Measurements from ENCODE around the gene WNT16. TPM values are rescaled to one million over a fixed set of nuclear protein-coding genes. Genes with fewer than 3 reads are reported as not detected.
A peak's percentile ranks its signal among the peaks of the same experiment; 100 is the strongest.

WNT16 gene
- total and polyA plus RNA-seq, 7 experiments from 2014 or later = not detected

DNA sequence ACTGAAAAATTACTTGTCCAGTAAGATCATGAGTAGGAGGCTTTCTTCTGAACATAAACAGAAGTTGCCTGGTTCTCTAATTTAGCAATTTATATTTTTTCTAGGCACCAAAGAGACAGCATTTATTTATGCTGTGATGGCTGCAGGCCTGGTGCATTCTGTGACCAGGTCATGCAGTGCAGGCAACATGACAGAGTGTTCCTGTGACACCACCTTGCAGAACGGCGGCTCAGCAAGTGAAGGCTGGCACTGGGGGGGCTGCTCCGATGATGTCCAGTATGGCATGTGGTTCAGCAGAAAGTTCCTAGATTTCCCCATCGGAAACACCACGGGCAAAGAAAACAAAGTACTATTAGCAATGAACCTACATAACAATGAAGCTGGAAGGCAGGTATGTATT, 2.8 kb downstream of the WNT16 start:
- no peak for DNase-seq
- peaks cover 0 to 12% of the 10 kb centered on the region in 2 donors for H3K27me3 ChIP-seq (ENCODE audit: control insufficient read depth in 2 of 2, insufficient read depth in 2 of 2, low read length in 2 of 2)
- no peaks in the 10 kb centered on the region for H3K36me3 ChIP-seq (ENCODE audit: control insufficient read depth in 2 of 3, insufficient read depth in 3 of 3, low read length in 3 of 3)
- ChIA-PET POLR2A (no interaction called here), CTCF (no interaction called here)
- H3K4me3 ChIP-seq (ENCODE audit: low read length) = no peak overlapping the region
- Mint-ChIP-seq H3K4me3 (no peak overlapping the region), H3K9me3 (no peaks in the 10 kb centered on the region), H3K4me1 (peaks cover 5 to 27% (median 13%) of the 10 kb centered on the region in 7 donors), H3K27ac (no peak overlapping the region), H3K36me3 (peaks cover 0 to 6% (median 0%) of the 10 kb centered on the region in 5 donors), H3K27me3 (peaks cover 47 to 77% (median 61%) of the 10 kb centered on the region in 5 donors)
- intact Hi-C loops (cut with micrococcal nuclease) = no loop called here
- no peak for ATAC-seq
- H3K4me1 ChIP-seq (ENCODE audit: control insufficient read depth in 2 of 2, insufficient read depth in 2 of 2, low read length in 2 of 2) = peaks cover 0 to 14% of the 10 kb centered on the region in 2 donors
- no peaks in the 10 kb centered on the region for H3K9me3 ChIP-seq (ENCODE audit: control insufficient read depth in 2 of 3, low read length in 3 of 3)
- H3K27ac ChIP-seq (ENCODE audit: low read depth, low read length) = no peak overlapping the region

DNA sequence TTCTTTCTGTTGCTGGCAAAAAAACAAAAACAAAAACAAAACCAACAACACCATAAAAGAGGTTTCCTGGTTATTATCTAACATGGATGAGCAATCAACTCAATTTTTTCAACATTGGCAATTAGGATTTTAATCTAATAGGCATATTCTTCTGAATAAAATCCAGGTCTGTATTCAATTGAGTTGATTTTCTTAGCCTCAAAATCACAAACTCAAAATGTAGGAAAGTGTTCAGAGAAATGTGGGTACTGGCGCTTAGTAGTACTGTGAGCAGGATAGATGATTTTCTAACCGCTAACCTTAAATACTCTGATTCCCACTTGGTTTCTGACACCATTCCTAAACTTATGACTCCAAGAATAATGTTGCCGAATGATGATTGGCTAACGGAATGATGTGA, 5.6 kb downstream of the WNT16 start:
- CTCF ChIA-PET = no interaction called here

DNA sequence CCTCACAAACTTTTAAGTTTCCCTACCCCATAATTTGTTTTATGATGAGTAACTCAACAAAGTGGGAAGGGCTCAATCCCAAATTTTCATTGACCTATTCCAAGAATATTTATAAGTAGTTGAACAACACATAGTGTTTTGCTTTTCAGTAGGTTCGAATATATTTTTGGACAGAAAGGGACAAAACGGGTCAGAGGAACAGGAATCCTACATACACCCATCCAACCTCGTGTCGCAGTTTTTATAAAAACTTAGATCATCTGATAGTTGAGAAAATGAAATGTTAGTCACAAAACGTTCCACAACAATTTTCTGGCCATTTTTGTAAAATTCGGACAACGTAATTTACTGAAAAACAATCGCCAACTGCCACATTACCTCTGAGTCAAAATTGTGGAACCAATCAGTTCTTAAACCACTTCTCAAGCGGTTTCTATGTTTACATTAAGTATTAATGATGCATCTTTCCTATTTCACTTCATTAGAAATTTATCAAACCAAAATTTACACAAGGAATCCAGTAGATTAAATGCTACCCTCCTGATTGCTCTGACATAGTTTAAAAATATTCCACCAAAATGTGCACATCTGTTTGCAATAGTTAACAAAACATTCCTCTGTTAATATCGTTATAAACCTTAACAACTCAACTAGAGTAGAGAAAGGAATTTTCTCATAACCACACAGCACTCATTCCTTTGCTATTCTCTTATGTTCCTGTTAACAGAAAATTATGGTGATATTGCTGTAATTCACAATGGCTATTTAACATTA, 6.3 kb downstream of the WNT16 start:
- Mint-ChIP-seq H3K27ac (no peak overlapping the region), H3K4me3 (no peak overlapping the region), H3K27me3 (peaks cover 17 to 48% (median 32%) of the 10 kb centered on the region in 5 donors), H3K9me3 (no peaks in the 10 kb centered on the region), H3K4me1 (peaks cover 0 to 6% (median 5%) of the 10 kb centered on the region in 7 donors), H3K36me3 (peaks cover 0 to 3% (median 0%) of the 10 kb centered on the region in 5 donors)
- H3K4me3 ChIP-seq (ENCODE audit: low read length) = no peak overlapping the region
- no peaks in the 10 kb centered on the region for H3K9me3 ChIP-seq (ENCODE audit: control insufficient read depth in 2 of 3, low read length in 3 of 3)
- ATAC-seq = no peak
- H3K27ac ChIP-seq (ENCODE audit: low read depth, low read length) = no peak overlapping the region
- ChIA-PET CTCF (no interaction called here), POLR2A (no interaction called here)
- no peak for DNase-seq
- H3K4me1 ChIP-seq (ENCODE audit: control insufficient read depth in 2 of 2, insufficient read depth in 2 of 2, low read length in 2 of 2) = peaks cover 0 to 6% of the 10 kb centered on the region in 2 donors
- intact Hi-C loops (cut with micrococcal nuclease) = no loop called here
- H3K36me3 ChIP-seq (ENCODE audit: control insufficient read depth in 2 of 3, insufficient read depth in 3 of 3, low read length in 3 of 3) = no peaks in the 10 kb centered on the region
- peaks cover 0 to 8% of the 10 kb centered on the region in 2 donors for H3K27me3 ChIP-seq (ENCODE audit: control insufficient read depth in 2 of 2, insufficient read depth in 2 of 2, low read length in 2 of 2)

More for the DNA sequence above, 5.6 kb downstream of the WNT16 start:
- peaks cover 0 to 3% (median 0%) of the 10 kb centered on the region in 5 donors for H3K36me3 Mint-ChIP-seq
- H3K27me3 ChIP-seq (ENCODE audit: control insufficient read depth in 2 of 2, insufficient read depth in 2 of 2, low read length in 2 of 2) = peaks cover 0 to 8% of the 10 kb centered on the region in 2 donors
- H3K9me3 Mint-ChIP-seq = no peaks in the 10 kb centered on the region
- H3K4me1 Mint-ChIP-seq = peaks cover under 1 to 13% (median 7%) of the 10 kb centered on the region in 7 donors
- H3K4me3 ChIP-seq (ENCODE audit: low read length) = no peak overlapping the region
- H3K4me1 ChIP-seq (ENCODE audit: control insufficient read depth in 2 of 2, insufficient read depth in 2 of 2, low read length in 2 of 2) = peaks cover 0 to 13% of the 10 kb centered on the region in 2 donors
- no peak overlapping the region for H3K27ac Mint-ChIP-seq
- POLR2A ChIA-PET = no interaction called here
- no peak overlapping the region for H3K27ac ChIP-seq (ENCODE audit: low read depth, low read length)
- no peak overlapping the region for H3K4me3 Mint-ChIP-seq
- DNase-seq = no peak
- no peaks in the 10 kb centered on the region for H3K9me3 ChIP-seq (ENCODE audit: control insufficient read depth in 2 of 3, low read length in 3 of 3)
- H3K36me3 ChIP-seq (ENCODE audit: control insufficient read depth in 2 of 3, insufficient read depth in 3 of 3, low read length in 3 of 3) = no peaks in the 10 kb centered on the region
- H3K27me3 Mint-ChIP-seq = peaks cover 21 to 55% (median 38%) of the 10 kb centered on the region in 5 donors
- intact Hi-C loops (cut with micrococcal nuclease) = no loop called here
- no peak for ATAC-seq

GRCh38 chr7:121336579-121336978, 7.8 kb downstream of the WNT16 start:
- CTCF ChIA-PET = no interaction called here
- peaks cover 0 to 3% (median 0%) of the 10 kb centered on the region in 5 donors for H3K36me3 Mint-ChIP-seq
- H3K36me3 ChIP-seq (ENCODE audit: control insufficient read depth in 2 of 3, insufficient read depth in 3 of 3, low read length in 3 of 3) = no peaks in the 10 kb centered on the region
- ATAC-seq = no peak
- H3K4me1 ChIP-seq (ENCODE audit: control insufficient read depth in 2 of 2, insufficient read depth in 2 of 2, low read length in 2 of 2) = no peaks in the 10 kb centered on the region
- POLR2A ChIA-PET = no interaction called here
- H3K27me3 ChIP-seq (ENCODE audit: control insufficient read depth in 2 of 2, insufficient read depth in 2 of 2, low read length in 2 of 2) = peaks cover 0 to 4% of the 10 kb centered on the region in 2 donors
- no peak overlapping the region for H3K4me3 Mint-ChIP-seq
- intact Hi-C loops (cut with micrococcal nuclease) = no loop called here
- peaks cover 3 to 34% (median 20%) of the 10 kb centered on the region in 5 donors for H3K27me3 Mint-ChIP-seq
- H3K4me3 ChIP-seq (ENCODE audit: low read length) = no peak overlapping the region
- H3K27ac ChIP-seq (ENCODE audit: low read depth, low read length) = no peak overlapping the region
- no peaks in the 10 kb centered on the region for H3K9me3 ChIP-seq (ENCODE audit: control insufficient read depth in 2 of 3, low read length in 3 of 3)
- no peaks in the 10 kb centered on the region for H3K9me3 Mint-ChIP-seq
- no peaks in the 10 kb centered on the region for H3K4me1 Mint-ChIP-seq
- DNase-seq = no peak
- no peak overlapping the region for H3K27ac Mint-ChIP-seq

DNA sequence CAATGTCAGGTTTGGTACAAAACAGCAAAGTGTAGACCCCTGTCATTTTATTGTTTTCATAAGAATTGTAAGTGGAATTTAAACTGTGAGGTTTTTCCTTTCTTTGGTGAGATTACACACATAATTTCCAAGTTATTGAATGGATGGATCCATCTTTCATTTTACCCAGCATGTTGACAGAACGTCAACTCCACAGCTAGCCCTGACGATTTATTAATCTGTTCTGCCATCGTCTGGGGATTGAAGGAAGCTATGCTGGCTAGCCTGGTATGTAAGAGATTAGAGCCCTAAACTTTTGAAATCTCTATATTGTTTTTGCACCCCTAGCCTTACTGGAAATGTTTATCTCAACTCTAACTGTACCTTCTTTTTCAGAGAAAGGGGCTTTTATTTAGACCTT, 8.6 kb downstream of the WNT16 start:
- Histone ChIP-seq H3K4me3 (ENCODE audit: low read length) (no peak overlapping the region), H3K27me3 (ENCODE audit: control insufficient read depth in 2 of 2, insufficient read depth in 2 of 2, low read length in 2 of 2) (no peaks in the 10 kb centered on the region), H3K27ac (ENCODE audit: low read depth, low read length) (no peak overlapping the region), H3K36me3 (ENCODE audit: control insufficient read depth in 2 of 3, insufficient read depth in 3 of 3, low read length in 3 of 3) (no peaks in the 10 kb centered on the region), H3K9me3 (ENCODE audit: control insufficient read depth in 2 of 3, low read length in 3 of 3) (no peaks in the 10 kb centered on the region), H3K4me1 (ENCODE audit: control insufficient read depth in 2 of 2, insufficient read depth in 2 of 2, low read length in 2 of 2) (no peaks in the 10 kb centered on the region)
- intact Hi-C loops (cut with micrococcal nuclease) = no loop called here
- peaks cover 0 to 26% (median 16%) of the 10 kb centered on the region in 5 donors for H3K27me3 Mint-ChIP-seq
- no peak overlapping the region for H3K4me3 Mint-ChIP-seq
- H3K27ac Mint-ChIP-seq = no peak overlapping the region
- ATAC-seq (no peak), DNase-seq (no peak)
- CTCF ChIA-PET = no interaction called here
- no peaks in the 10 kb centered on the region for H3K4me1 Mint-ChIP-seq
- POLR2A ChIA-PET = no interaction called here
- peaks cover 0 to 6% (median 1%) of the 10 kb centered on the region in 5 donors for H3K36me3 Mint-ChIP-seq
- no peaks in the 10 kb centered on the region for H3K9me3 Mint-ChIP-seq

- no peaks in the 10 kb centered on the region for H3K4me1 Mint-ChIP-seq
- intact Hi-C loops (cut with micrococcal nuclease) = no loop called here
- ATAC-seq = no peak
Measured at GRCh38 chr7:121339082-121339481, 10.3 kb downstream of the WNT16 start.

DNA sequence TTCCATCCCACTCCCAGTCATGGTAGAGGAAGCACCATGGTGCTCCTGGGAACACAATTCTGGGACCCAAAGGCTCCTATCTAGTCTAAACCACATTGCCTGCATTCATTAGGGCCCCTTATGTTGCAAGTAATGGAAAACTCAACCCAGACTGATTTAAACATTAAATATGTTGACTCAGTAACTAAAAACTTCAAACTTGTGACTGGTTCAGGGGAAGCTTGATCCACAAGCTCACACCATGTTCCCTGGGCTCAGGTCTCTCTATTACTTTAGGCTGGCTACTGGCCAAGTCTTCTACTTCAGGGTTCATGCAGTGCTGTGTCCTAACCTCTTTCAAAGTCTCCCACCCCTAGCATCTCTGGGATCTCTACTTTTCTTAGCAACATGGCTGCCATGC, 13.1 kb downstream of the WNT16 start:
- peak overlapping the region in 1 of 9 donors; percentile 51 for H3K27ac Mint-ChIP-seq
- H3K9me3 Mint-ChIP-seq = no peaks in the 10 kb centered on the region
- DNase-seq (no peak), ATAC-seq (no peak)
- H3K27me3 Mint-ChIP-seq = peaks cover 0 to under 1% (median 0%) of the 10 kb centered on the region in 5 donors
- CTCF ChIA-PET = no interaction called here
- H3K4me3 Mint-ChIP-seq = no peak overlapping the region
- H3K27me3 ChIP-seq (ENCODE audit: control insufficient read depth in 2 of 2, insufficient read depth in 2 of 2, low read length in 2 of 2) = no peaks in the 10 kb centered on the region
- H3K27ac ChIP-seq (ENCODE audit: low read depth, low read length) = no peak overlapping the region
- no peak overlapping the region for H3K4me3 ChIP-seq (ENCODE audit: low read length)
- H3K9me3 ChIP-seq (ENCODE audit: control insufficient read depth in 2 of 3, low read length in 3 of 3) = no peaks in the 10 kb centered on the region
- intact Hi-C loops (cut with micrococcal nuclease) = no loop called here
- no peaks in the 10 kb centered on the region for H3K4me1 Mint-ChIP-seq
- POLR2A ChIA-PET = interaction anchor here (0.6 kb wide), 1 partner anchor 206 kb away, joined by 3 read pairs; no protein-coding TSS in a partner anchor
- peaks cover 0 to 19% (median 8%) of the 10 kb centered on the region in 5 donors for H3K36me3 Mint-ChIP-seq
- no peaks in the 10 kb centered on the region for H3K4me1 ChIP-seq (ENCODE audit: control insufficient read depth in 2 of 2, insufficient read depth in 2 of 2, low read length in 2 of 2)
- H3K36me3 ChIP-seq (ENCODE audit: control insufficient read depth in 2 of 3, insufficient read depth in 3 of 3, low read length in 3 of 3) = no peaks in the 10 kb centered on the region

More at GRCh38 chr7:121339082-121339481, 10.3 kb downstream of the WNT16 start:
- Histone ChIP-seq H3K27me3 (ENCODE audit: control insufficient read depth in 2 of 2, insufficient read depth in 2 of 2, low read length in 2 of 2) (no peaks in the 10 kb centered on the region), H3K36me3 (ENCODE audit: control insufficient read depth in 2 of 3, insufficient read depth in 3 of 3, low read length in 3 of 3) (no peaks in the 10 kb centered on the region), H3K4me1 (ENCODE audit: control insufficient read depth in 2 of 2, insufficient read depth in 2 of 2, low read length in 2 of 2) (no peaks in the 10 kb centered on the region), H3K9me3 (ENCODE audit: control insufficient read depth in 2 of 3, low read length in 3 of 3) (no peaks in the 10 kb centered on the region), H3K27ac (ENCODE audit: low read depth, low read length) (no peak overlapping the region), H3K4me3 (ENCODE audit: low read length) (no peak overlapping the region)
- no peak for DNase-seq
- H3K36me3 Mint-ChIP-seq = peaks cover 0 to 10% (median 1%) of the 10 kb centered on the region in 5 donors
- ChIA-PET POLR2A (no interaction called here), CTCF (no interaction called here)
- no peaks in the 10 kb centered on the region for H3K9me3 Mint-ChIP-seq
- no peak overlapping the region for H3K4me3 Mint-ChIP-seq
- H3K27ac Mint-ChIP-seq = no peak overlapping the region
- H3K27me3 Mint-ChIP-seq = peaks cover 0 to 23% (median 15%) of the 10 kb centered on the region in 5 donors
